GM21529 (cell line): ENCODE results near the gene MUC6.

Experiments
- ATAC-seq: cut with Tn5 transposase; IDR thresholded peaks from one replicate; pipeline ENCODE4 v1.9.1; 2021; ENCODE audit not compliant: unreplicated experiment

The MUC6 gene

GRCh38 chr11:1072116-1072820 lies 35.8 kb upstream of the MUC6 start:
- ATAC-seq, result no peak

DNA sequence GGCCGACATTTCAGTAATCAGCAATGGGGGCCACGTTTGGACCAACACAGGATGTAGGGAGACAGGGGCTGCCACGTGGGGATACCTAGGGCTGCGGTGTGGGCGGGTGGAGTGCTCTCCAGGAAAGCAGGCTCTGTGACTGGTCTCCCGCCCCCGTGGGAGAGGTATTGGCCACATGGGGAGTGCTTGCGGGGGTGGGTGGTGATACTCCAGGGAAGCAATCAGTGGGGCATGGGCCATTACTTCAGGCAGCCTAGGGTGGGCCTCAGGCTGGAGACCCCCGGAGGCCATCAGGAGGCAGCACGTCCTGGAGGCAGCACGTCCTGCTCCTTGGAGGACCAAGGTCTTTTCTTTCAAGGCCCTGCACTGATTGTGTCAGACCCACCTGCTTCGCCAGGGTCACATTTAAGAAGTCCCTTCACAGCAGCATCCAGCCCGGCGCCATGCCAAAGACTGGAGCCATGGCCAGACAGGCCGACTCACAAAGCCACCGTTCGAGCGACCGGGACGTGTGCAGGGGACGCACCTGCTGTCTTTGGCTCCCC lies 35.1 kb upstream of the MUC6 start:
- ATAC-seq, result no peak

DNA sequence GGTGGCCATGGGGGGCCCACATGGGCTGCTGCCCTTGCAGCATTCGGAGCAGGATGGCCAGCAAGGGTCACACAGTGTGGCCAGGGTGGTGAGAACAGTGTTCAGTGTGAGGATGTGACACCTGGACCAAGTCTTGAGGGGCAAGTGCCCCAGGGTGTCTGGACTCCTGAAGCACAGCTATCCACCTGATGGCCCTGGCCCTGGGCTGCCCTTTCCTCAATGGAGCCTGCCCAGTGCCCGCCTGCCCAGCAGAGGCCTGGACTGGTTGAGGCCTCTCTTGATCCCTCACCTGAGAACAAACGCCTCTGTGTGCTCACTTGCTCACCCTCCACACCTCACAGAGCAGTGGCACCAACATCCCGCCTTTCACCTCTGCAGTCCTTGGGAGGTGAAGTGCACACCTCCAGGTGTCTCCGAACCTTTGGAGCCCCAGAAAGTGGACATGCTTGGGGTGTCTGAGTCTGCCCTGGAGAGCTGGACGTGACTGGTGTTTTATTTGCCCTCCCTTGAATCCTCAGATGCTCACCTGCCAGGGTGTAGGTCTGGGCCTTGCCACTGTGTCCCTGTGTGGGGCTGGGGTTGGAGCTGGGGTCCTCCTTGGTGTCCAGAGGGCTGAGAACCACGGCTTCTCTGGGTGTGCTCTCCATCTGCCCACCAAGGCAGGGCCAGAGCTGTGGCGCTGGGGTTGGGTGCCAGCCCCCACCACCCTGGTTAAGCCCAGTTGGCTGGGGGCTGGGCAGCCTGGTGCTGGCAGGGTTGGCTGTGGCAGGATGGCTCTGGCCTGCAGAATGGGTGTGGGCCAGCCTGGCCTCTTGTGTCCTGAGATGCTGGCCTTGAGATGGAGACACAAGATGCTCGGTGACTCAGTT lies 34.3 kb upstream of the MUC6 start:
- ATAC-seq, result no peak

GRCh38 chr11:1069740-1070139 lies 33.2 kb upstream of the MUC6 start:
- ATAC-seq, result no peak

DNA sequence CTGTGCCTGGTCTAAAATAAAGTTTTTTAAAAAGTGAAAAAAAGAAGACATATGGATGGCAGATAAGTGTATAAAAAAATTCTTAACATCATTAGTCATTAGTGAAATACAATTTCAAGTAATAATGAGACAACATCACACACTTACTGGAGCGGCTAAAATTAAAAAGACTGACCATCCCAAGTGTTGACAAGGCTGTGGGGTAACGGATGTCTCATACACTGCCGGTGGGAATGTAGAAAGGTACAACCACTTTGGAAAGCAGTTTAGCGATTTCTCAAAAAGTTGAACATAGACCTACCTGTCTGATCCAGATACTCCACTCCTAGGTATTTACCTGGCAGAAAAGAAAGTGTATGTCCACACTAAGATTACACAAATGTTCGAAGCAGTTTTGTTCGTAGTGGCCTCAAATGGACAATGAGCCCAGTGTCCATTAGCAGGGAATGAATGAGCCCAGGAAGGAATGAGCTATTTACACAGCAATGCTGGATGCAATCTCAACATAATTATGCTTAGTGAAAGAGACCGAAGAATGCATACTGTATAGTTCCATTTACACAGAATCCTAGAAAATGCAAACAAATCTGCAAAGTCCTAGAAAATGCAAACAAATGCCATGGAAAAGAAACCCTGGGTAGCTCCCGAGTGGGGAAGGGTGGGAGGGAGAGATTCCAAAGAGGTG lies 31.4 kb upstream of the MUC6 start:
- ATAC-seq, result no peak

- no peak for ATAC-seq
Measured at GRCh38 chr11:1064167-1064566, 27.6 kb upstream of the MUC6 start.

DNA sequence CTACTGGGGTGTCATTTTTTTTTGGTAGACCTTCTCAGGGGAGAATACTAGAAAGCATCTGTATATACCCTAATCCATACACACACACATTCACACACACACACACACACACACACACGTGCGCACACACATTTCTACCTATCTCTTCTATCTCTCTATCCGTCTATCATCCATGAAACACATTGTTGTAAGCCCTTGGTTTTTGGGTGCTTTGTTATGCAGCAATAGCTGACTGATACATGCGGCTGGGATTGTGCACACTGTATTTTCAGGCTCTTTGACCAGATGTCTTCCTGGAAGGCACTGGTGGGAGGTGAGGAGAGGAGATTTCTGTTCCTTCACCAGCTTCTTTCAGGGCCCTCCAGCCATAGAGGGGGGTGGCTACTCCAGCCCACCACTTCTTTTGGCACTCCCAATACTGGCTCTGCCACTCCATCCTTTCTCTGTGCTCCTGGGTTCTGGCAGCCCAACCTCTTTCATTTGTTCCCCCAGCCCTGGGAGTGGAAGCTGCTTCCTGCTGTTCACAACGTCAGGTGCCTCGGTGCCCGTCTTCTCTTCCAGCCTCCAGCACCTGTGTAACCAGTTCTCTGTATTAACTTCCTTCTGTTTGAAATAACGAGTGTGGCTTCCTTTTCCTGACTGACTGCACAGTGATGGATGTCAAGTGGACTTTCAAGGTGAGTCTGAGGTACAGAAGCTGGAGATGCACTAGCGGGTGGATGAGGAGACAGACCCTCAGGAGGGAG lies 25.7 kb upstream of the MUC6 start:
- no peak for ATAC-seq

DNA sequence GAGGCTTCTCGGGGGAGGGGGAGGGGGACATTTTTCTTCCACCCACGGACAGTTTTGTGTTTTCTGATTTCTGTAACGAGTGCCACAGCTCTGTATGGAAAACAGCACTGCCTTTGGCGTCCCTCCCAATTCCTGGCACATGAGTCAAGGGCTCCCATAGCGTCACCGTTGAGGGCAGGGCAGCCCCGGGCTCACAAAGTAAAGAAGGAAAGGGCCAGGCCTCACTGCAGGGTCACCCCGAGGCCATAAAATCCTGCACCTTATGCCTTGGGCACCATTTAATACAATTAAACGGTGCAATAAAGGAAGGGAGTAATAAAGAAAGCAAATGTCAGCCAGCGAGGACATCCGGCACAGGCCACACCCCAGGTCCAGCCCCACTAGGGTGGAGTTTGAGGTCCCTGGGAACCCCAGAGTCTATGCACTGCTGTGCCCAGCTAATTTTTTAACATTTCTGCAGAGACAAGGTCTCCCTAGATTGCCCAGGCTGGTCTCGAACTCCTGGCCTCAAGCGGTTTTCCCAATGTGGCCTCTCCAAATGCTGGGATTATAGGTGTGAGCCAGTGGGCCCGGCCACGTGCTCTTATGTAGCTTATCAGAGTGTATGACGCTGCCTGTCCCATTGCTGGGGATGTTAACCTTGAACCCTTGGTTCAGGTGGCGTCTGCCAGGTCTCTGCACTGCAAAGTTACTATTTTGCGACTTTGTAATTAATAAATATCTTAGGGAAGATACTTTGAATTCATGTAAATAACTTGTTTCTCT lies 24.5 kb upstream of the MUC6 start:
- ATAC-seq, result no peak

- no peak for ATAC-seq
Measured at GRCh38 chr11:1060410-1060809, 23.9 kb upstream of the MUC6 start.

- no peak for ATAC-seq
Measured at GRCh38 chr11:1059759-1060158, 23.2 kb upstream of the MUC6 start.

DNA sequence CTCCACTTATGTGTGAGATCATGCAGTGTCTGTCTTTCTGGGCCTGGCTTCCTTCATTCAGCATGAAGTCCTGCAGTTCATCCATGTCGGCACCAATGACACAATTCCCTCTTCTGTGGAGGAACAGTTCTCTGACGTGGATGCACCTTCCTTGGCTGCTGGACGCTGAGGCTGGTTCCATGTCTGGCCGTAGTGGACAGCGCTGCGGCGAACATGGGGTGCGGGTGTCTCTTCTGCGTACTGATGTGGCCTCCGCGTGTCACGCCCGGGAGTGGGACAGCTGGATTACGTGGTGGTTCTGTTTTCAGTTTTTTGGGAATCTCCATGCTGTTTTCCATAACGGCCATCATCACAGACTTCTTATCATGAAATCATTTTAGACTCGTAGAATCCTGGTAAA lies 21.3 kb upstream of the MUC6 start:
- ATAC-seq, result no peak

GRCh38 chr11:1055990-1056771 lies 19.7 kb upstream of the MUC6 start:
- no peak for ATAC-seq

GRCh38 chr11:1055109-1055703 lies 18.7 kb upstream of the MUC6 start:
- no peak for ATAC-seq

GRCh38 chr11:1054143-1055108 lies 17.9 kb upstream of the MUC6 start:
- no peak for ATAC-seq

DNA sequence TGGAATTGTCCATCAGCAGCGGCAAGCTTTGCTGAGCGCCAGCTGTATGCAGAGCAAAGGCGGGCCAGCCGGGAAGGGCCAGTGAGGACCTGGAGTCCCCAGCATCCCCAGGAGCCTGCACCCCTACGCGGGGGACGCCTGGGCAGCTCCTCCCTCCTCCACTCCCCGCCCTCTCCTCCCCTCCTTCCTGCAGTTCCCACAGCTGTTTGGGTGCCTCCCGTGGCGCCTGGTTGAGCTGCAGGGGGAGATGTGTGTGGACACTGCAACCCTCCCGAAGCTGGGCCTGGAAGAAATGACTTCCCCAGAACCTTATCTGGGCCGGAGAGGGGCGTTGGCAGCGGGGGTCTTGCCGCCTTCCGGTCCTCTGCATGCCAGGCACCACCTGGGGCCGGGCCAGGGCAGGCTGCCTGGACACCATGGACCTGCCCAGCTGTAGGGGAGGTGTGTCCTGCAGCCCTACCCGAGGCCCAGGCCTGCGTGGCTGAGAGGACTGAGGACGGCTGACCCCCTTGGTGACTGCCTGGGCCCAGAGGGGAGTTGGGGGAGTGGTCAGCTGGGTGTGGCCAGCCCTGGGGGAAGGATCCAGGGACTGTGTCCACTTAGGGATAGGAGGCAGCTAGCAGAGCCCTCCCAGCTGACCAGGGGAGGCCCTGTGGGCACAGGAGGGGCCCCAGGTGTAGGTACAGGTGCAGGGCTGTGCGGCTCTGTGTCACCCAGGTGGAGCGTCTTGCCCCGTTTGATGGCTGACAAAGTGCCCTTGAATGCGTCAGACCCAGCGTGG lies 16.8 kb upstream of the MUC6 start:
- no peak for ATAC-seq

- ATAC-seq, result no peak
Measured at GRCh38 chr11:1052133-1053011, 15.9 kb upstream of the MUC6 start.
